ENCODE measurements around the gene HMGB1.
"Not testable (repeated sequence)": the region's sequence is repeated elsewhere in the genome, so short reads cannot be mapped to it uniquely, and the experiment has no call there.

Gene HMGB1

GRCh38 chr13:30465343-30465592 is 468 bp downstream of the HMGB1 start:
- no peak for DNase-seq

- DNase-seq: peak; percentile 91
Measured at GRCh38 chr13:30464496-30465342, 1.0 kb downstream of the HMGB1 start.

GRCh38 chr13:30463787-30464495 is 1.8 kb downstream of the HMGB1 start:
- peak; percentile 84 for DNase-seq

- DNase-seq: peak; percentile 55
Measured at GRCh38 chr13:30461279-30462066, 4.3 kb downstream of the HMGB1 start.

- no peak for DNase-seq
Measured at GRCh38 chr13:30457306-30457891, 8.3 kb downstream of the HMGB1 start.

- DNase-seq: no peak
Measured at GRCh38 chr13:30456290-30456689, 9.4 kb downstream of the HMGB1 start.

GRCh38 chr13:30454991-30455390 is 10.7 kb downstream of the HMGB1 start:
- no peak for DNase-seq

GRCh38 chr13:30453727-30454126 is 12.0 kb downstream of the HMGB1 start:
- no peak for DNase-seq

GRCh38 chr13:30451476-30451875 is 14.3 kb downstream of the HMGB1 start:
- DNase-seq: not testable (repeated sequence)

GRCh38 chr13:30450066-30450465 is 15.7 kb downstream of the HMGB1 start:
- DNase-seq: no peak

- DNase-seq: no peak
Measured at GRCh38 chr13:30448441-30448840, 17.3 kb downstream of the HMGB1 start.

- DNase-seq: no peak
Measured at GRCh38 chr13:30446126-30446500, 19.6 kb downstream of the HMGB1 start.

GRCh38 chr13:30443957-30444404 is 21.8 kb downstream of the HMGB1 start:
- no peak for DNase-seq

GRCh38 chr13:30443491-30443890 is 22.2 kb downstream of the HMGB1 start:
- not testable (repeated sequence) for DNase-seq

GRCh38 chr13:30442926-30443325 is 22.8 kb downstream of the HMGB1 start:
- DNase-seq: no peak

- DNase-seq: no peak
Measured at GRCh38 chr13:30440910-30441703, 24.6 kb downstream of the HMGB1 start.

- no peak for DNase-seq
Measured at GRCh38 chr13:30438286-30438685, 27.4 kb downstream of the HMGB1 start.

GRCh38 chr13:30437177-30437576 is 28.6 kb downstream of the HMGB1 start:
- DNase-seq: no peak

- peak; percentile 38 for DNase-seq
Measured at GRCh38 chr13:30435911-30436451, 29.8 kb downstream of the HMGB1 start.

GRCh38 chr13:30431269-30431940 is 34.3 kb downstream of the HMGB1 start:
- DNase-seq: no peak

All from eye (tissue), 1 donor.